Neuron (in vitro differentiated cells): ENCODE measurements around the gene UTP25.
A peak's percentile ranks its signal among the peaks of the same experiment; 100 is the strongest.
"Not testable (repeated sequence)": the region's sequence is repeated elsewhere in the genome, so short reads cannot be mapped to it uniquely, and the experiment has no call there.

ENCODE experiments used
- H2AFZ ChIP-seq: one replicate; pipeline ENCODE4 v1.6.1; 2013; ENCODE audit warnings: low read depth, mild to moderate bottlenecking, inconsistent platforms, low read length, moderate library complexity
- H3K27me3 ChIP-seq: one replicate; pipeline ENCODE4 v1.6.1; 2013; ENCODE audit warnings: low read length; ENCODE audit not compliant: insufficient read depth
- H3K36me3 ChIP-seq: one replicate; pipeline ENCODE4 v1.6.1; 2013; ENCODE audit warnings: low read length; ENCODE audit not compliant: insufficient read depth
- H3K4me1 ChIP-seq: one replicate; pipeline ENCODE4 v1.6.1; 2013; ENCODE audit warnings: low read length; ENCODE audit not compliant: insufficient read depth
- H3K4me3 ChIP-seq: 2 replicates; pipeline ENCODE4 v1.5.1; 2013; ENCODE audit warnings: mild to moderate bottlenecking, low read length, moderate library complexity
- H3K9me3 ChIP-seq: one replicate; pipeline ENCODE4 v1.6.1; 2013; ENCODE audit warnings: low read length

UTP25 gene

GRCh38 chr1:209793711-209794110, 34.1 kb upstream of the UTP25 start:
- not testable (repeated sequence) for H3K36me3 ChIP-seq, H2AFZ ChIP-seq, H3K4me1 ChIP-seq, H3K4me3 ChIP-seq, H3K9me3 ChIP-seq
- H3K27me3 ChIP-seq: peaks cover 47% of the 10 kb centered on the region

DNA sequence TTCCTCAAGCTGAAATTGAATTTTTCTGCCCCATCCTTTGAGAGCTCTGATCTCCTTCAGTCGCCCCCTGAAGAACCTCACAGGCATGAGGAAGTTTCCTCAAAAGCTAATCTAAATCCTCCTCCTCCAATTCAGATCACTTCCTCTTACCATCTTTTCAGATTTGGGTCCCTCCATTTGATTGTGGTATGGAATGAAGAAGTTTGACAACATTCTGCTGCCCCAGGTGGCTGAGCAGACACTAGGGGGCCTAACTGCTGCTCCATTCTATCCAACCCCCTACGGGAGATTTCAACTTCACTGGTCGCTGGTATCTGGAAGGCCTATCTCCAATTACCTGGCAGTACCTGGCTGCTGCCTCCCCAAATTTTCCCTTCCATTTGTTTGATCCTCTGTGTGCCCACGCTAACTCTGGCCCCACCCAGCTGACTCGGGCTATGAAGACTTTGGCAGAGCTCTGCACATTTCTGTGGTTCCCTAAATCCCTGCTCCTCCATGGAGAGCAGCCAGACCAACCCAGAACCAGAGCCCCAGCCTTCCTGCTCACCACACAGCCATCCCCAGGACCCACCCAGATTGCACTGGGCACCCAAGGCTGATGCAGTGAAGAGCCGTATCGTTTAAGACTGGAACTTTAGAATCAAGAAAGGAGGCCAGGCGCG, 29.7 kb upstream of the UTP25 start:
- Histone ChIP-seq H3K4me3 (no peak overlapping the region), H3K9me3 (no peaks in the 10 kb centered on the region), H3K36me3 (no peaks in the 10 kb centered on the region), H3K27me3 (peaks cover 35% of the 10 kb centered on the region), H3K4me1 (no peaks in the 10 kb centered on the region), H2AFZ (no peak overlapping the region)

DNA sequence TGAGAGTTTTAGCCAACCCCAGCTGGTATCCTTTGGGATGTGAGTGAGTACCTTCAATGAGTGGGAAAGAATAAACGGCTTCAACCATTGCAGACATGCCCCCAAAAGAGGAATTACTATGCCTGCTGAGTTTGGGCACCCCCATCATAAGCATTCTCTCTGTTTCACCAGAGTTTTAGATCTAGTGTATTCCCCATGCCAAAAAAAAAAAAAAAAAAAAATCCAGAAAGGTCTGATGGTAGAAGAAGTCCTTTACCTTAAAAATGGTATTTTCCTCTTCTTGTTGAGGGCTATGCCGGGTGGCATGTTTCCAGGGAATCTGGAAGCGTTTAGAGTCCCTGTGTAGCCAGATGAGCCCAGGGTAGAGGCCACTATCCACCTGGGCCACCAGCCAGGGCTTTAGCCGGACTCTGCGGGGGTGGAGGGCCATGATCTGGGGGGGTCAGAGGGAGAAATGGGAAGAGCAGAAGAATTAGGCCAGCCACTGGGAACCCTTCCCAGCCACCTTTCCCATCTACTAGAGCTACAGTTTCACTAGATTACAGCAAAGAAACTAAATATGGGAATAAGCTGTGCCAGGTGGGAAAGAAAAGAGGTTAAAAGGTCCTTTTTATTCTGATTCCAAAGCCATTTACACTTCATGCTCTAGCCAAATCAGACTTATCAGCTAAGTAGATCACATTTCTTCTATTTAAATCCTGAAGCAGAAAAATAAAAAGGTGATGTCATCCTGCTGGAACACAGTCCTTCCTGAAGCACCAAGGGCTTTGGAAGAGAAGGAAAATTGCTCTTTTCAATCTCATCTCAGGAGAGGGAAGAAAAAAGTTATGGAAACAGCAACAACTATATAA, 26.6 kb upstream of the UTP25 start:
- Histone ChIP-seq H3K27me3 (peaks cover 57% of the 10 kb centered on the region), H3K4me3 (no peak overlapping the region), H2AFZ (no peak overlapping the region), H3K36me3 (no peaks in the 10 kb centered on the region), H3K4me1 (no peaks in the 10 kb centered on the region), H3K9me3 (no peaks in the 10 kb centered on the region)

DNA sequence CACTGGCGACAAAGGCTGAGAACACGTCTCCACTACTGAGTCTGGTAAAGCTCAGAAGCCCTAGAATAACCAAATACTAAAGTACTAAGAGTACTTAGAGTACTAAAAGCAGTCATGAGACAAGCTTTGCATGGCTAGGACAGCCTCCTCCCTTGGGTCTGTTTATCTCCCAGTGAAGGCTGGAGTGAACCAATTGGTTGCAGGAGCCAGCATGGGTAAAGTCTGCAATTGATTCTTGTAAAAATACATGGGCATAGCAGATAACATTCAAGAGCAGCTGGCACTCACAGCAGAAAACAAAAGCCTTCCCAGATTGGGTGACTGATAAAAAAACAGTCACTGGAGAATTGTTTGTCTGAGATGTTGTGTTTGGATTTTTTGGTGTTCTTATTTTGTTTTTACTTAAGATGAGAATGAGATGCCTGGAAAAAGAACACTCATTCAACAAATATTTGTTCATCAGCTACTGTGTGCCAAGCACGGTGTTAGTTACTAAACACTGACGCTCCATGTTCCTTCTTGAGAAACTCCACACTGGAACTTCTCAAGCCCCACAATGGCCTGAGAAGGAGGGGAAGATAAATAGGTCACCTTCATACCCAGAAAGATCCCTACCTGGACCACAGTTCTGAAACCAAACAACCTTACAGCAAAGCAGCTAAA, 25.5 kb upstream of the UTP25 start:
- H2AFZ ChIP-seq: no peak overlapping the region
- H3K9me3 ChIP-seq: no peaks in the 10 kb centered on the region
- no peak overlapping the region for H3K4me3 ChIP-seq
- H3K36me3 ChIP-seq: no peaks in the 10 kb centered on the region
- H3K4me1 ChIP-seq: no peaks in the 10 kb centered on the region
- peaks cover 54% of the 10 kb centered on the region for H3K27me3 ChIP-seq

GRCh38 chr1:209802780-209803152, 25.0 kb upstream of the UTP25 start:
- no peak overlapping the region for H3K4me3 ChIP-seq
- no peaks in the 10 kb centered on the region for H3K36me3 ChIP-seq
- H3K27me3 ChIP-seq: peaks cover 52% of the 10 kb centered on the region
- no peaks in the 10 kb centered on the region for H3K4me1 ChIP-seq
- H2AFZ ChIP-seq: no peak overlapping the region
- no peaks in the 10 kb centered on the region for H3K9me3 ChIP-seq

DNA sequence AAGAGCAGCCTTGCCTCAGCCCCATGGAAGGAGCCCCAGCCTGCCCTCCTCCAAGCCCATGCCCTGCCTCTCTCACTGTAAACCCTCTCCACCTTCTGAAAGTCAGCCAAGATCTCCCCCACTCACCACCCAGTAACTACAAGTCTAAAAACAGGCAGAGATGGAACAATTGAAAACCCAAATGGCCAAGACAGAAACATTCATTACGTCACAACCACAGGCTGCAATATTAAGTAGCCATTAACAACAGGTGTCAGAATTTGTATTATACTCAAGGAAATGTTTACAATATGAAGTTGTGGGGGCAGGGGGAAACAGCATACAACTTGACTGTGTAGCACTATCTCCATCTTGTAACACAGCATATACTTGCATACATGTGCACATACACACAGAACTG, 24.2 kb upstream of the UTP25 start:
- H3K4me3 ChIP-seq: no peak overlapping the region
- H3K4me1 ChIP-seq: no peaks in the 10 kb centered on the region
- H3K9me3 ChIP-seq: no peaks in the 10 kb centered on the region
- H3K27me3 ChIP-seq: peaks cover 52% of the 10 kb centered on the region
- no peaks in the 10 kb centered on the region for H3K36me3 ChIP-seq
- no peak overlapping the region for H2AFZ ChIP-seq

GRCh38 chr1:209805341-209805781, 22.4 kb upstream of the UTP25 start:
- Histone ChIP-seq H3K27me3 (peaks cover 46% of the 10 kb centered on the region), H3K4me3 (no peak overlapping the region), H2AFZ (no peak overlapping the region), H3K36me3 (no peaks in the 10 kb centered on the region), H3K4me1 (no peaks in the 10 kb centered on the region), H3K9me3 (no peaks in the 10 kb centered on the region)

DNA sequence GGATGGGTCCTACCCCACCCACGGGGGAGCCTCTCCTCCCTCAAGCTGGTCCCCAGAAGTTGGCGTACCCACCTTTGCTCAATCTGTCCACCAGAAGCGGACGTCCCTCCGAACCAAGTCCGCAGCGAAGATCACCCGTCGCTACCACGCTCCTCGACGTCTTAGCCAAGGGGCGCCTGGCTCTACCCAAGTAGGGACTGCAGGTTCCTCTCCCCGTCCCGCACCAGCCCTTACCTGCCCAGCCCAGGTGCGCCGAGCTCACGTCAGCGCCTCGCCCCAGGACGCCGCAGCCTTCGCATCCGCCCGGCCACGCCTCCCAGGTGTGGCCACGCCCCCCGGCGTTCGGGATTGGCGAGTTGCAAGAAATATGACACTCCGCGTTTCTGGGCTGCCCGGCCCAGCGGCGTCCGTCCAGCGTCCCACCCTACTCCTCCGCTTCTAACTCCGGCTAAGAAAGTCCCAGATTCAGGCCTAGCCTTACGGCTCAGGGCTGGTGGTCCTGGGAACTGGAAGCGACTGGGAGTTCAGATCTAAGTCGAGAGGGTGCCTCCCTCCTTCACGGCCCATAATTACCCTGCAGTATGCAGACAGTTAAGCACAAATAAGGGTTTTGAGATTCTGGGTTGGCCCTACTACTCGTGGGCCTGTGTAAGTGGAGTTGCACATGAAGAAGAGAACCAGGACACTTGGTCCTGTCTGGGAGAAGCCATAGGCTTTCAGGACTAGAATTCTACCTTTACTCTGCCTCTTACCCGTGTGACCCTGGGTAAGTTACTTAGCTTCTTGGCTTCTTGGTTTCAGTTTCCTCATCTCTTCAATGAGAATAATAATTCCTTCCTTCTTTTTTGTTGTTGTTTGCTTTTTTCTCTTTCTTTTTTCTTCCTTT, 21.7 kb upstream of the UTP25 start, which contains the start of gene IRF6:
TSS of gene IRF6 (minus strand) at position 268 of the 886 bp plus-strand sequence. CDS start 4,729 bp downstream, outside the sequence.
- peak within 1 kb of the TSS; percentile 28 for H3K4me3 ChIP-seq
- no peak within 1 kb of the TSS for H2AFZ ChIP-seq
- H3K36me3 ChIP-seq: no peaks in the 10 kb centered on the region
- peaks cover 5% of the 10 kb centered on the region for H3K4me1 ChIP-seq
- peaks cover 45% of the 10 kb centered on the region for H3K27me3 ChIP-seq
- H3K9me3 ChIP-seq: no peaks in the 10 kb centered on the region

DNA sequence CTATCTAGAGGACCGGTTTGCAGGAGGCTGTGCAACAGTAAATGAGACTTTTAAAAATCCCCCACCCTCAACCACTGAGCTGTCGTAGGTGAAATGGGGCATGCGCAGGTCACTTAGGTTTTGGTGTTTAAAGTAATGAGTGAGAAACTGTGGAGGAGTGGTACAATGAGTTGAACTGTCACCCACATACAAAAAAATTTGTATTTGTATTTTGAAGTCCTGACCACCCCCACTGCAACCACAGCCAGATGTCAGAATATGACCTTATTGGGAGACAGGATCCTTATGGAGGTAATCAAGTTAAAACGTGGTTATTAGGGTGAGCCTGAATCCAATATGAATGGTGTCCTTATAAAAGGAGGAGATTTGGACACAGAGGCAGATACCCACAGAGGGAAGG, 20.3 kb upstream of the UTP25 start:
- Histone ChIP-seq H3K4me1 (peaks cover 5% of the 10 kb centered on the region), H3K36me3 (no peaks in the 10 kb centered on the region), H3K9me3 (no peaks in the 10 kb centered on the region), H3K4me3 (no peak overlapping the region), H2AFZ (no peak overlapping the region), H3K27me3 (peaks cover 36% of the 10 kb centered on the region)

DNA sequence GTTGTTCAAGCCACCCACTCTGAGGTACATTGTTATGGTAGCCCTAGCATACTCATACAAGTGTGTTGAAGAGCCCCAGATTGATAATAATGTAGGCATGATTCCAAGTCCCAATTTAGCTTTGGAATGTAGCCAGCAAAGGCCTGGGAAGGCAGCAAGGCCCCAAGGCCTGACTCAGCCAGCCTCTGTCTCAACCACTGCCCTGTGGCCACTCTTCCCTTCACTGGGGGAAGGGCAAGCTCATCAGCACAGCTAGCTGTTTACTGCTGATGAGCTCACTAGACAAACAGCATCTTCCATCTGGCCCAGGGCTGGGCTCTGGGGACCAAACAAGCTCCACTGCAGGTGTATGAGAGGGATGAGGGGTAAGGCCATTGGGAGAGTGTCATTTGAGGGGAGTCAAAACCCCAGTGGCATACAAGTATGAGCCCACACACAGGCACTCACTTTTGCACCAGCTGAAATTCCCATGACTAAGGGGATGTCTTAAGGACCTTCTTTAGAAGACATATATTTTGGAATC, 19.7 kb upstream of the UTP25 start:
- Histone ChIP-seq H3K36me3 (no peaks in the 10 kb centered on the region), H2AFZ (no peak overlapping the region), H3K4me1 (peaks cover 5% of the 10 kb centered on the region), H3K4me3 (no peak overlapping the region), H3K9me3 (no peaks in the 10 kb centered on the region), H3K27me3 (peaks cover 33% of the 10 kb centered on the region)

DNA sequence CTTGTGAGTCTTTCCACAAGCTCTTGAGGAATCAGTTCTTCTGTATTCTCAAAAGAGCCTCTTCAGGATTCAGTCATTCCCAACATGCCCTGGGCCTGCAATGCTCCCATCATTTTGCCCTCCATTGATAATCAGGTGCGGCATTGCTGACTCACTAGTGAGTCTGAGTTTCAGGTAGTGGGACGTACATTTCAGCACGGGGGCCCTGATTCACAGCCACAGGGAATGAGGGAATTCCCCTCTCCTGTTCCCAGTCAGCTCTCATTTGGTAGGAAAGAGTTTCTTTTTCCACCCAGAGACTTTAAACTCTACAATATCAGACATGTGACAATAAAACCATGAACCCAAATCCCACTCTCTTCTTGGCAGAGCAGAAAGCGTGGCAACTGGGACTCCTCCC, 18.2 kb upstream of the UTP25 start:
- no peaks in the 10 kb centered on the region for H3K9me3 ChIP-seq
- H3K4me1 ChIP-seq: peaks cover 5% of the 10 kb centered on the region
- no peak overlapping the region for H2AFZ ChIP-seq
- H3K4me3 ChIP-seq: no peak overlapping the region
- peaks cover 22% of the 10 kb centered on the region for H3K27me3 ChIP-seq
- H3K36me3 ChIP-seq: no peaks in the 10 kb centered on the region

GRCh38 chr1:209810783-209811182, 17.0 kb upstream of the UTP25 start:
- Histone ChIP-seq H3K9me3 (no peaks in the 10 kb centered on the region), H3K36me3 (no peaks in the 10 kb centered on the region), H2AFZ (peak overlapping the region; percentile 30), H3K27me3 (peaks cover 13% of the 10 kb centered on the region), H3K4me3 (no peak overlapping the region), H3K4me1 (peaks cover 5% of the 10 kb centered on the region)
